Daoy (cell line): Measurements from ENCODE around the gene FCER1G. TPM values are rescaled to one million over a fixed set of nuclear protein-coding genes. Genes with fewer than 3 reads are reported as not detected.

Experiments used
- DNase-seq: peaks from one replicate; pipeline ENCODE4 v3.0.0-alpha.2; 2015; ENCODE audit warnings: low read depth
- total RNA-seq: library from RNA; depleted of rRNA; stranded (reverse); fragments of >200 nt; shearing (Covaris generic); gene quantifications from 2 replicates; pipeline ENCODE4 v1.2.3, GENCODE V29; 2014; rRNA removed

FCER1G gene
- total RNA-seq, result 1.5 TPM in 1 of 2 replicates, not detected in the other

DNA sequence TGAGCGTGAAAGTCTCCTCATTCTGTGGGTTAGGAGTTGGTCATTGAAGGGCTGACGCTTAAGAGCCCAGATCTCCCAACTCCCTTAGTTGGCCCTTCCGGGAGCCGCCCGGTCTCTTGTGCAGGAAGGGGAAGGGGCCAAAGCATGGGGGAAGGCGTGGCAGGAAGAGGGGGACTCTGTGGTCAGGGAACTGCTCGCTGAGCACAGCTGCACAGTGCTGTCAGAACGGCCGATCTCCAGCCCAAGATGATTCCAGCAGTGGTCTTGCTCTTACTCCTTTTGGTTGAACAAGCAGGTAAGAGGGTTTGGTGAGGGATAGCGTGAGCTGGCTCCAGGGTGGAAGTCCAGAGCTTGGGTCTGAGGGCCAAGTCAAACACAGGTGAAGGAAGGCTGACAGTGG lies at the start of gene FCER1G:
TSS of gene FCER1G (plus strand) at position 220 of the 400 bp plus-strand sequence. CDS start at position 247, 27 bp downstream.
- DNase-seq, result no peak

DNA sequence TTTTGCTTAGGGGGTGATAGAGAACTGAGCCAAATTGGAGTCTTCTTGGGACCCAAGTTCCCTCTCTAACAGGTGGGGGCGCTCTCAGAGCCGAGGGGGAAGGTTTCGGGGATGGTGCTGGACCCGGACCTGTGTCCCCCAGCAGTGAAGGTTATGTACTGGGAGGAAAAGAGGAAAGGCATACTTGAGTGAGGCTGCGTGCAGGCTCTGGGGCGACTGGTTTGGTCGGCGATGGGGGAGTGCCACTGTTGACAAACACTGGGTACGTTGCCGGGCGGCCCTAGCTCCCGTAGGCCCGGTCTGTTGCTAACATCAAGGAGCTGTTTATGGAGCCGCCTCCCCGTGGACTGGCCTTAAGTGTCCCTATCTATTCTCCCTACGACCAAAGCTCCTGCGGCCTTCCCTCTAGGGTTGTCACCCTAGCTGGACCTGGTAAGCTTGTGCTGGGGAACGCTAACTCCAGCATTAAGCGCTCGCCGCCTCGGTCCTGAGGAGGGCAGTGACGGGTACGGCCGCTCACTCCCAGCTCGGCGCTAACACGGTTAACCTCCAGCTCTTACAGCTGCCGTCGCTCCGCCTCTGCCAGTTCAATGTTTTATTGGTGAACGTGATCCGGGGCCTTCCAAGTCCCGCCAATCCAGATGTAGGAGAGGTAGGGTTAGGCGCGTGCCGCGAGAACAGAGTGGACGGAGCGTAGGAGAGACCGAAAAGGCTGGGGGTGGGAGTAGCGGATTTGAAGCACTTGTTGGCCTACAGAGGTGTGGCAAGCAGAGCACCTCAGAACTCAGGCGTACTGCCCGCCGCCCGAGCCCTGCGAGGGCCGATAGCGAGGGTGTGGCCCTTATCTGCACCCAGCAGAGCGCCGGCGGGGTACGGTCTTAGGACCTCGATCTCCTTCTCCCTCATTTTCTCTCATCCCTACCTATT lies 49.1 kb upstream of the FCER1G start, which contains the start of gene PPOX:
TSS of gene PPOX (plus strand) at position 685 of the 927 bp plus-strand sequence. CDS start 422 bp downstream, outside the sequence.
- DNase-seq, result peak; percentile 98

DNA sequence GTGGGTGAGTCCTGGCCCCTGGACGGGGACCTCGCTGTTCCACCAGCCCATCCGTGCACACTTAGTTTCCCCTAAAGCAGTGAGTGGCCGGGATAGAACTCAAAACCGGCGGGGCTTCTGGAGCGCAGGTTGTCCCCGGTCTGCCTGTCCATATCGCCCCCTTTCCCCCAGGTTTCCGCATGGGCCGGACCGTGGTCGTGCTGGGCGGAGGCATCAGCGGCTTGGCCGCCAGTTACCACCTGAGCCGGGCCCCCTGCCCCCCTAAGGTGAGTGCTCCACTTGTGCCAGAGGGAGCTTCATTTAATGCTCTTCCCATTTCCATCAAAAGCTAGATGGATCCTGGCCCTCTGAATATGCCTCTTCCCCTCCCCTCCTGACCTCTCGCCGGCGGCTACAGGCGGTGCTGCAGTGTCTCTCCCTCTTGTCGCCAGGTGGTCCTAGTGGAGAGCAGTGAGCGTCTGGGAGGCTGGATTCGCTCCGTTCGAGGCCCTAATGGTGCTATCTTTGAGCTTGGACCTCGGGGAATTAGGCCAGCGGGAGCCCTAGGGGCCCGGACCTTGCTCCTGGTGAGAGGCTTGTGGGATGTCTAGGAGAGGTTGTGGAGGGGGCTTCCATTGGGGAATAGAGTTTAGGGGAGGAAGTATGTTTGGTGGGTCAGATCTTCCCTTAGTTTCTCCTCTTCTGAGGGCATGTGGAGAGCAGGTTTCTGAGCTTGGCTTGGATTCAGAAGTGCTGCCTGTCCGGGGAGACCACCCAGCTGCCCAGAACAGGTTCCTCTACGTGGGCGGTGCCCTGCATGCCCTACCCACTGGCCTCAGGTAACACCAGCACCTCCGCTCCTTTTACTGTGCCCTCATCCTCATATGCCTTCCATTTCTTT lies 48.2 kb upstream of the FCER1G start:
- DNase-seq, result peak; percentile 23

DNA sequence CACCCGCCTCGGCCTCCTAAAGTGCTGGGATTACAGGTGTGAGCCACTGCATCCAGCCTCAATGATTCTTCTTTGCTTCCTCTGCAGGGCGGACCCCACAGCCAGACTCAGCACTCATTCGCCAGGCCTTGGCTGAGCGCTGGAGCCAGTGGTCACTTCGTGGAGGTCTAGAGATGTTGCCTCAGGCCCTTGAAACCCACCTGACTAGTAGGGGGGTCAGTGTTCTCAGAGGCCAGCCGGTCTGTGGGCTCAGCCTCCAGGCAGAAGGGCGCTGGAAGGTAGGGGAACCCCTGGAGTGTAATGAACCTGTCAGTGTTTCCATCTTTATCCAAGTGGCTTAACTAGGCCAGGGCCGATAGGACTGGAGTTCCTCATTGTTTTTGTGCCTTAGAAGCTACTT lies 46.2 kb upstream of the FCER1G start:
- no peak for DNase-seq

DNA sequence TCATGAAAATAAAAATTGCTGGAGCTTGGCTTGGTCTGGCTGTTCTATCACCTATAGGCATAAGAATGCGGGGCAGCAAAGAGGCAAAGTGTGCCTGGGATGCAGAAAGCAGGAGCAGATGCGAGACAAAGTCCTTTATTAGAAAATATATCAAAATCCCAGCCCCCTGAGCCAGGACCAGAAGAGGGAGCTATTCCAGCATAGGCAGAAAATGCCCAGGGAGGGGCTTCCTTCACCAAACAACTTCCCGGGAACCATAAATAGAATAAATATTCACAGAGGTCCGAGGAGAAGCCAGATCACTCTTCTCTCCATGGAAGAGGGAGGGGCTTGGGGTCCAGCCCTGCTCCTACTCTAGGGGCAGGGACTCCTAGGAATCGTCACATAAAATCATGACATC lies 43.9 kb upstream of the FCER1G start:
- DNase-seq, result no peak

DNA sequence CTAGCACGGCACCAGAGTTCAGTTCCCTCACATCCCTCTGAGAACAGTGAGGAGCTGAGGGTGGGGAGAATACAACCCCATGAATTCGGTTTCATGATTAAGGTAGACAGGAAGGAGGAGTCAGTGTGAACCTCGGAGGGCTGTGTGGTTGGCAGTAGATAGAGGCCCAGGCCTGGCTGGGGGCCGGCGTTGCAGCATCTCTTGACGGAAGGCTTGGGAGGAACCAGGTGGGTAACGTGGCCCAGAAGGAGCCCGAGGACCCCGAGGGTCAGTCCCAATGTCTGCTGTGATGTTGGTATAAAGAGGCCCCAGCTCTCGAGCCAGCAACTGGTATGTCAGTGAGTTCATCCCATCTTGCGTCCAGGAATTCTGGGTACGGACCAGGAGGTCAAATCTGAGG lies 43.4 kb upstream of the FCER1G start:
- no peak for DNase-seq

DNA sequence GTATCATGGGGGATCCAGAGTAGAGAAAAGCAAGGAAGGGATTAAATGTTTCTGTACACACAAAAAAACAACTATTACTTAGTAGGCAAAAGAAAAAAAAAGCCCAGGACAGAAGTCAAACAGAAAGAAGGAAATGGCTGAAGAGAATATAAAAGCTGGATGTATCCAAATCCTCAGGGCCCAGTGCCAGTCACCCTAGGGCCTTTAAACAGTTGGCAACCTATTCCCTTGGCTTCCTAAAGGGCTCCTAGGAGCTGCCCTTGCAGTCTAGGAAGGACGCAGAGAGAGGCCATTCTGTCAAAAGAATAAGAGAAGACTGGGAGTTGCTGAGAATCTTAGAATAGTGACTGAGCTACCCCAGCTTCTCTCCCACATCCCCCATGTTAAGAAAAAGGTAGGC lies 42.7 kb upstream of the FCER1G start:
- DNase-seq, result no peak

DNA sequence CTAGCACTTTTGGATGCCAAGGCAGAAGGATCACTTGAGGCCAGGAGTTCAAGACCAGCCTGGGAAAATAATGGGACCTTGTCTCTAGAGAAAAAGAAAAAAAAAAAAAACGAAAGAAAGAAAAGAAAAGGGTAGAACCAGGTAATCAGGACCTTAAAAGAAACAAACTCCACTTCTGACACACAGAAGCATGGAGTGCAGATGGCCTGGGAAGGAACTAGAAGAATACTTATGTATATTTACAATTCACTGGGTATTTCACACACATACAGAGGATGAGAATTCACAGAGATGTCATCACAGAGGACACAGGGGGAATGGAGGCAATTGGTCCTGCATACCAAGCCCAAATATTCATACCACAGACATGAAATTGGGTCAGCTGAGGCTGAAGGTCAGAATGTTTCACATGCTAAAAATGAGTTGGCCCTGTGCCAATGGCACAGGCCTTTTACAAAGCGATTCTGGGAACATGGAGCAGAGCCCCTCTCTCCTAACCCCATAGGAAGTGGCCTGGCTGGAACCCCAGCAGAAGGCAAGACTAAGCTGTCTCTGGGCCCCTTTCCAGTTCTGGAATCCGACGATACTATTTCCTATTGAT lies 42.2 kb upstream of the FCER1G start:
- DNase-seq, result no peak

DNA sequence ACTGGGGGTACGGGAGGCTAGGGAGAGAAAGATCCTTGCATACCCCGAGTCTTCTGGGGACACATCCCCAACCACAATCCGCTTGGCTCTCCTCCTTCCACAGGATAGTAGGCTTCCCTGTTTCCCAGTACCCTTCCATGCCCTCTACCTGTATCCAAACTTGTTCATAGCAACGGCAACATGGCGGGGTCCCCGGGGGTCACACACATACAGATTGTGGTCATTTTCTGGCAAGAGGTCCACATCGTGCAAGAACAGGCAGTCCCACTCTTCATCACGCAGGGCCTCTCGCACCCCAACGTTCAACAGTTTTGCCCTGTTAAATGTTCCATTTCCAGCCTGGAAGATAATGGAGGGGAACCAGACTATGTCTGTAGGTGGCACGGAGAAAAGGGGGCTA lies 41.4 kb upstream of the FCER1G start:
- DNase-seq, result no peak

DNA sequence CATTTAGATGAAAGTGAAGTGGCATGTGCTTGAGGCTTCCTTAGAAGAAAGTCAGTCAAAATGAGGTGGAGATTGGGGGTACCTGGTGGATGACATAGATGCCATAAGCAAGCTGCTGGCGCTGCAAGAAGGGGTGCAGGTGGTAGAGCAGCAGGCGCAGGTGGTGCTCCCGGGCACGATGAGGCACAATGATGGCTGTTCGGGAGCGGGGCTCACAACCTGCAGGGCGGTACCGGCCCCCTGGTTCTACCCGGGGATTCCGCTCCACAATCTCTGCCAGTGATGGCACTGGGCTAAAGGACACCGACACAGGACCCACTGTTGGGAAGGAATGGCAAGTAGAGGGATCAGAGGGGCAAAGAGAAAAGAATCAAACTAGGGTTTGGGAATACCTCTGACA lies 40.2 kb upstream of the FCER1G start:
- no peak for DNase-seq

DNA sequence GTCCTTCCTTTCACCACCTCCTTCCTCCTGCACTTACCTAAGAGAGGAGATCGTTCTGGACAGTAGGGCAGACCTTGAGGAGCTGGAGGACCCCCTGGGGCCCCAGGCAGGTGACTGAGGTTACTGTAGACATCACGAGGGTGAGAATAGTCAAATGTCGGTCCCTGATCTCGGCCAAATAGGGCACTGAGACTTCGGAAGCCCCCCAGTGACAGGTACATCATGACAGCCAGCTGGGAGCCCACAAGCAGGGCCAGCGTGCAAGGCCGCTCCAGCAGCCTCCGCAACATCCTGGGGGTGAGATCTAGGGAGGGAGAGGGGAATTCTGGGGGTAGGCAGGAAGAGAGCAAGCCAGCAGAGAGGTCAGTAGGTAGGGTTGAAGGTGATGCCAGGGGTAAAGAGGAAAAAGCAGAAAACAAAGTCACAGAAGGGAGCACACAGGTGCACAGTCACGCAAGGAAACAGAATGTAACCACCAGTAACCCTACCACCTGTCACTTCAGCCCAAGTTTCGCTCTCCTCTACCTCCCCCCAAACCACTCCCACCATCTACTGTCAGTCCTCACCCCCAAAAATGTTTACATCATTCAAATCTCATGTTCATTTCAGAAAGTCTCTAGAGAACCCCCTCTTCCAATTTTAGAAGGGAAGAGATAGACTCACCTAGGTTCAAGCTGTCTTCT lies 39.2 kb upstream of the FCER1G start:
- DNase-seq, result no peak

DNA sequence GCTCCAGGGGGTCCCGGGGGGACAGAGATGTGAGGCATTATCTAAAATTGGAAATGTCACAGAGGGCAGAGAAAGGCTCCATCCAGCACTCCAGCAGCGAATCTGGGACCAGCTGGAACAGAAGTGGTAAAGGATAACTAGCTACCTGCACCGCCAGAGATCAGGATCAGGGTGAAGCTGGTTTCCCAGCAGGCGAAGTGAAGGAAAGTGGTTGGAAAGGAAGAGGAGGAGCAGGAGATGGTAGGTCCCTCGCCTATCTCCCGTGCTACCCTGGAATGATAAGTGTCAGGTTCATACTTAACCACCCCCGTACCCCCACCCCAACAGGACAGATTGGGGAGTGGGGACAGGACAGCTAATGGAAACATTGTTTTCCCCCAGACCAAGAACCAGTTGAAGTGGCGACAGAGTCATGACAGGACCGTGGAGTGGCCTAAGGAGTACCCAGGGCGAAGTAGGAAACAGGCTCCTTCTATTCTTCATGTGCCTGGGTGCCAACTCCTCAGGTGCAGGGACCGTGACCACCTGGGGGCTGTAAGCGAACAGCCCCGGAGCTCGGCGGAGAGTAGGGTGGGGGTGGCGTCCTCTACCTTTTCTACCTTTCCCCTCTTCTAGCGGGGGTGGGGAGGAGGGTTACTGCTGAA lies 38.5 kb upstream of the FCER1G start:
- no peak for DNase-seq

DNA sequence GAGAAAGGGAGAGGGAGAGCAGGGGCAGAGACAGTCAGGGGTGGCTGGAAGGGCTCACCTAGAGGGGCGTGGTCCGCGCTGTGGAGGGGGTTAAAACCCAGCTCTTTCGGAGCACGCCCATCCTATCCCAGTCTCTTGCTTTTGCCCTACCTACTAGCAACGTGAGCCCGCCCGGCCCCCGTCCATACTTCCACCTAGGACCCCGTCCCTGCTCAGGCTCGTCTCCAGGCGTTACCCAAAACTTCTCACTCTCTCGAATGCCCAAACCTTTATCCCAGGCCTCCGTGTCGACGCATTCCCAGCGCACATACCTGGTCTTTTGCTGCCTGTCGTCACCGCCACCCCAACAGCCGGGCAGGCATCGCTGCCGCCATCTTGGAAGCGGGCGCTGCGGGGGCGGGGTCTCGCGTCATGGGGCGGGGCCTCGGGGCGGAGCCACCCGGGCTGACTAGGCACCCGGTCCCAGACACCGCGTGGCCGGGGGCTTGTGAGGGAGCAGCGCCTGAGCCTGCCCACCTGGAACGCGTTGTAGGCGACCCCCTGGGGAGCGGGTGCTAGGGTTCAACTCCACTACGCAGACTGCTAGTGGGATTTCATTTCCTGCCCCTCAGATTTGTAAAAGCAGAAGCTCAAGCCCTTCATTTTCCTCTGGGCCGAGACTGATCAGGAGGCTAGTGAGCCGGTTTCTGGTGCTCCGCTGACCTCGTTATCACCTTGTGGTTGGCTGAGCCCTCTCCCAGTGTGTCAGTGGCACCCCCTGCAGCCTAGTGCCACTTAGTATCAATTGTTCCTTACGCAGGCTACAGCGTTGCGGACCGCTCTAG lies 37.8 kb upstream of the FCER1G start, which contains the start of gene B4GALT3:
TSS of gene B4GALT3 (minus strand) at position 396 of the 824 bp plus-strand sequence. CDS start 1,447 bp downstream, outside the sequence.
- peak; percentile 90 for DNase-seq

DNA sequence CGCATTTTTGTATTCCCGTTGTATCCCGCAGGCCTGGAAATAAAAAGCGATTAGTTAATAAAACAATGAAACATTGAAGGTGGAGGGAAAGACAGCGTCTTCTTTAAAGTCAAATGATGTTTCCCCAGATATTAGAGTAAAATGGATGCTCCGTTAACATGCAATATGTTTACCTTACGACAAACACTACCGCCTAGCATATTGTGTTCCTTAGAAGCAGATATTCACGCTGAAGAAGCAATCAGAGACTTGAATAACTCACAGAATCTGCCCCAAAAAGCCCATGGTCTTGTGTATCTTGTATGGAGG lies 37.2 kb upstream of the FCER1G start:
- DNase-seq, result no peak

DNA sequence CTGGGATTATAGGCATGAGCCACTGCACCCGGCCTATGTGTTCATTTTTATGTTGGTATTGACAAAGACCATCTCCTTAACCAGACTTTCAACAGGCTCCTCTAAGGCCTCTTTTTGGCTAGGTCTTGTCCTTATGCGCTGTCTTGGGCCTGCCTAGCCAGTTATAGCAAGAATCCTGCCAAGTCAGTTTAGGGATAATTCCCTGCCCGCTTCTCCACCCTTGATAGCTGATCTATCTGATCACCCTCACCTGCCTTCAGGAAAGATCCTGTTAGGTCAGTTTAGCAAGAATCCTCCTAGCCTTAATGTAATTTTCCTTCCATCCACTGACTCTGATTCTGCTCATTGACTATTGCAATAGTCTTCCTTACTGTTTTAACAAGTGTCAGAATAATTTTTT lies 35.4 kb upstream of the FCER1G start:
- DNase-seq, result no peak

DNA sequence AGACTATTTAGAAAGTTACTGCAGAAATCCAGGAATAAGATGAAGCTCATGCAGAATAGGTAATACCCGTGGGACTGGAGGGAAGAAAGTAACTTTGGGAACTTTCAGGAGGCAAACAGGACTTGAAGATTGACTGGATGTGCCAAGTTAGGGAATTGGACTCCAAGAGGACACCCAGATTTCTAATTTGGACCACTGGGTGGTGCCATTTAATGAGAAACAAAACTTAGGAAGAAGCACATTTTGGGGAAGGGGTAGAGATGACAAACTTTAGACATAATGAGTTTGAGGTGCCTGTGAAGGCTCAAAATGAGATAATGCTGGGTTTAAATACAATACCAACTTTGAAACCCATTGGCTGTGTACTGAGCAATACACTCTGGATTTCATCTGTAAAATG lies 34.5 kb upstream of the FCER1G start:
- DNase-seq, result no peak

DNA sequence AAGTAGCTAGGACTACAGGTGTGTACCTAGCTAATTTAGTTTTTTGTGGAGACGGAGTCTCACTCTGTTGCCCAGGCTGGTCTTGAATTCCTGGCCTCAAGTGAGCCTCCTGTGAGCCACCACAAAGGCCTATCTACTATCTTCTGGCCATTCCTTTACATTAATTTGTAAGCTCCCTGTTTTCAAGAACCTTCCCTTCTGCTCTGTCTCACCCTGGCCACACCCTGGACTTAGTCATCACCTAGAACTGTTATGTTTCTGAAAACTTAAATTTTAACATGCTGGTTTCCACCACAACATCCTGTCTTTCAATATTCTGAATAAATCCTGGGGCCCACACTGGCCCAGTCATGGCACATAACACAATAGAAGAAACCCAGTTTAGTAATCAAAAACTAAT lies 32.9 kb upstream of the FCER1G start:
- peak; percentile 70 for DNase-seq

DNA sequence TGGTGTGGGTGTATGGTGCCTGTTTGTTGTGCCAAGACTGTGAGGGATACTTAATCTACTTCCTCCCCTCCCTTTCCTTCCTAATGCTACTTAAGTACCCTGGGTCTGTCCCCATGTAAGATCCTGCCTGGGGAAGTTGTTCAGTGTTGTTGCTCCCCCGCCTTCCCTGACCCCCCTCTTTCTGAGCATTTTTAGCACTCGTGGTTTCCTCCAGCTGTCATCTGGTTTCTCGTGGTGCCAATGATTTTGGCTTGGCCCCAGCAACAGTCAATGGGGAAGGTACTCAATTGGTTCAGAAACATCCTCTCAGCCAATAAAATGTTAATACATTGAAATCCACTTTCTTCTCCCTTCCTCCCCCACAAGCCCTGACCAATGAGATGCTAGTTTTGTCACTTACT lies 29.8 kb upstream of the FCER1G start:
- DNase-seq, result no peak

DNA sequence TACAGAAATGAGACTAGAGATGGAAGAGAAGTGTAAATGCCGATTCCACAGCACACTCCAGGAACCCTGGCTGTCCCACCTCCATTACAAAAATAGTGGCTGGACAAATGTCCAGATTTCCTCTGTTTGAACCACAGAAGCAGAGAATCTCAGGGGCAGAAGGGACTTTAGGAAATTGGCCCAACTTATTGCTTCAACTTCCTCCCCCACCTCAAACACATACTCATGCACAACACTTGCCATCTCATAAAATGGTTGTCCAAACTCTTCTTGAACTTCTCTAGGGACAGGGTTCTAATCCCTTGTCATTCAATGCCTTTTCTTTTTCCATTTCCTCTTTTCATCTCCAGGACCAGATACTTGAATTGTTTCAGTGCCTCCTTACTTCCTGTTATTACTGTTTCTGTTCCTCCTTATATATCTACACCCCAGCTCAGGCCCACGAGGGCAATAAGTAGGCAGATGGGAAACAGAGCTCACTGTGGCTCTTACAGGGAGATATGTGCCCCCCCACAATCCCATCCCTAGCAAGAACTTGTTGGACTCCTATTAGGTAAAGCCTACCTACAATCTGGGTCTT lies 29.3 kb upstream of the FCER1G start:
- DNase-seq, result no peak

DNA sequence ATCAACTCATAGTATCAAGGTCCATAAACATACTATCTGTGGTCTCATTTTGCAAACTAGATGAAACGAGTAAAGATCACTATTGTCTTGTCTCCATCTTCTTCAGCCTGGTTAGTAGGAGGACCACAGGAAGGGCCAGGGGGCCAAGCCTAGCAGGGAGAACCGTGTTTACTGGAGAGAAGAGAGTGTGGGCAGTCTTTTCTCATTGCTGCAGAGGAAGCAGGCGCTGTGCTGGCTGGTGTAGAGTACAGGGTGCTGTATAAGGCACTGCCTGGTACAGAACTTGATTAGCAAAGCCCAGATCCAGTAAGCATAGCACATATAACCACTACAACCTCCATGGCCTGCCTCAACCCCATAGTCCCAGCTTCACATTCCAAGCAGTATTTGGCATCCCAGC lies 27.8 kb upstream of the FCER1G start:
- no peak for DNase-seq
